ENCODE measurements around the gene CTXN1.

DNA sequence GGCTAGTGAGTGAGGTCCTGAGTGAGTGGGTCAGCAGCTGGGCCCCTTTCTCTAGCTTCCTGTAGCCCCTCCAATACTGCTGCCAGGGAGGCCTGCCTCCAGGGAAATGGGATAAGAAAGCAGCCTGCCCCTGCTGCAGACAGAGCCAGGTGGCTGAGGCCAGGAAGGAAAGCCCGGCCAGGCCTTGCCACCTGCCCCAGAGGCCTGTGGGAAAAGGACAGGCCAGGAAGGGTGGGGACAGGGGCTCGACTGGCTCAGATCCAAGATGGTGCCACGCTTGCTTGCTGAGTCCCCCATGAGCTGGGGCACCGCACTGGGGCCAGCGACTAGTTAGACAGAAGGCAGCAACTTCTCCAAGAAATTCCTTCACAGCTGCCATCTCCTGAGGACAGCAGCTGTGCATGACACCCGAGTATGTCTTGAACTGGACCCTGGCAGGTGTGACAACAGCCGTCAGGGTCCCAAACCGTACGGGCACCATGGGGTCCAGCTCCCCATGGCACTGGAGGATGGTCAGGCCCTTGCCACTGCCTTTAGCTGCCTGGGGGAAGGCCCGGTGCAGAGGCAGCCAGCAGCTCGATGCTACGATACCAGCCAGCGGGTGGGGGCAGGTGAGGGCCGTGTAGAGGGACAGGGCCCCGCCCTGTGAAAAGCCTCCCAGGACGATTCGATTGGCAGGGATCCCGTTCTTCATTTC is 46.7 kb downstream of the CTXN1 start:
- TF ChIP-seq, protein P1, sequence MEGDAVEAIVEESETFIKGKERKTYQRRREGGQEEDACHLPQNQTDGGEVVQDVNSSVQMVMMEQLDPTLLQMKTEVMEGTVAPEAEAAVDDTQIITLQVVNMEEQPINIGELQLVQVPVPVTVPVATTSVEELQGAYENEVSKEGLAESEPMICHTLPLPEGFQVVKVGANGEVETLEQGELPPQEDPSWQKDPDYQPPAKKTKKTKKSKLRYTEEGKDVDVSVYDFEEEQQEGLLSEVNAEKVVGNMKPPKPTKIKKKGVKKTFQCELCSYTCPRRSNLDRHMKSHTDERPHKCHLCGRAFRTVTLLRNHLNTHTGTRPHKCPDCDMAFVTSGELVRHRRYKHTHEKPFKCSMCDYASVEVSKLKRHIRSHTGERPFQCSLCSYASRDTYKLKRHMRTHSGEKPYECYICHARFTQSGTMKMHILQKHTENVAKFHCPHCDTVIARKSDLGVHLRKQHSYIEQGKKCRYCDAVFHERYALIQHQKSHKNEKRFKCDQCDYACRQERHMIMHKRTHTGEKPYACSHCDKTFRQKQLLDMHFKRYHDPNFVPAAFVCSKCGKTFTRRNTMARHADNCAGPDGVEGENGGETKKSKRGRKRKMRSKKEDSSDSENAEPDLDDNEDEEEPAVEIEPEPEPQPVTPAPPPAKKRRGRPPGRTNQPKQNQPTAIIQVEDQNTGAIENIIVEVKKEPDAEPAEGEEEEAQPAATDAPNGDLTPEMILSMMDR (IDR thresholded peaks at IDR 0.05), result no peak
- TF ChIP-seq POLR2A (IDR thresholded peaks at IDR 0.05), result no peak

Data from thyroid gland (tissue), 4 donors.